Tibial nerve (tissue), 4 donors: ENCODE measurements around the gene NCS1. TPM values are rescaled to one million over a fixed set of nuclear protein-coding genes. Genes with fewer than 3 reads are reported as not detected.

ENCODE experiments used
- DNase-seq, 2 donors: peaks; one replicate each; pipeline ENCODE4 v3.0.0-alpha.2; 2019; ENCODE audit warnings: low spot score in 2 of 2
- H3K27ac ChIP-seq, 4 donors: fragments of 200-600 bp; sonication (generic) in 3 of 4; one replicate each; pipeline ENCODE4 v1.5.1; 2017 to 2019; ENCODE audit warnings: mild to moderate bottlenecking in 1 of 4
- H3K27me3 ChIP-seq, 2 donors: fragments of 200-600 bp; sonication (generic) in 1 of 2; one replicate each; pipeline versions ENCODE4 v1.5.1 to v1.6.0; 2017 to 2019
- H3K36me3 ChIP-seq, 3 donors: fragments of 200-600 bp; sonication (generic); one replicate each; pipeline ENCODE4 v1.5.1; 2018 to 2019
- H3K4me1 ChIP-seq, 4 donors: fragments of 200-600 bp; sonication (generic) in 3 of 4; one replicate each; pipeline ENCODE4 v1.5.1; 2017 to 2019
- H3K4me3 ChIP-seq, 4 donors: fragments of 200-600 bp; sonication (generic) in 3 of 4; one replicate each; pipeline ENCODE4 v1.5.1; 2017 to 2019; ENCODE audit warnings: mild to moderate bottlenecking in 1 of 4, moderate library complexity in 1 of 4
- H3K9me3 ChIP-seq, 4 donors: fragments of 200-600 bp; sonication (generic) in 3 of 4; one replicate each; pipeline ENCODE4 v1.5.1; 2017 to 2019
- CTCF ChIP-seq, 5 experiments: fragments of 200-600 bp in 3 of 5; fragments of 450-650 bp in 2 of 5; sonication (generic) in 3 of 5; IDR thresholded peaks; one replicate each; pipeline ENCODE4 v1.5.1; 2016 to 2019; ENCODE audit warnings: antibody characterized with exemption in 5 of 5, mild to moderate bottlenecking in 3 of 5, moderate library complexity in 2 of 5
- EP300 ChIP-seq, 2 donors: sonication (generic); formaldehyde crosslinking; IDR thresholded peaks; one replicate each; pipeline ENCODE4 v1.6.1; 2017; ENCODE audit warnings: antibody characterized with exemption in 2 of 2, mild to moderate bottlenecking in 1 of 2
- POLR2A ChIP-seq, 2 donors: fragments of 450-650 bp; IDR thresholded peaks; one replicate each; pipeline ENCODE4 v1.6.1; 2017; ENCODE audit warnings: antibody characterized with exemption in 2 of 2, mild to moderate bottlenecking in 2 of 2, moderate library complexity in 2 of 2
- WGBS, 2 donors: methylation state at CpG; one replicate each; pipeline ENCODE4 v1.1.5; 2018; 5-methylcytosine and 5-hydroxymethylcytosine counted together
- total RNA-seq, 4 donors: library from RNA; depleted of rRNA; stranded (reverse); fragments of >200 nt; gene quantifications; one replicate each; pipeline ENCODE4 v1.1.0, GENCODE V29; 2016

The NCS1 gene
- total RNA-seq, 4 donors from 2014 or later: 5.7 to 10.7 (median 9.7) TPM

GRCh38 chr9:130265431-130266235 is 93.4 kb downstream of the NCS1 start, which contains the start of gene HMCN2:
Gene HMCN2, plus strand, starts transcription at chr9:130265760. Its CDS starts 119 bp downstream, at chr9:130265879.
- peak within 1 kb of the TSS in 3 of 4 donors; percentile 18 to 45 (median 19) for H3K4me3 ChIP-seq
- WGBS, 2 donors: 0 to 3% methylated on average over 25 to 78 of the region's 89 CpGs
- TF ChIP-seq CTCF (IDR thresholded peaks at IDR 0.05) (no peak), EP300 (IDR thresholded peaks at IDR 0.05) (peak in 1 of 2 donors; percentile 34)
- H3K9me3 ChIP-seq: no peaks in the 10 kb centered on the region
- no peak for DNase-seq
- H3K36me3 ChIP-seq: no peaks in the 10 kb centered on the region
- peaks cover 0 to 65% of the 10 kb centered on the region in 2 donors for H3K27me3 ChIP-seq
- H3K27ac ChIP-seq: peak within 1 kb of the TSS in 2 of 4 donors; percentile 23 to 45
- H3K4me1 ChIP-seq: peaks cover 0 to 25% (median 9%) of the 10 kb centered on the region in 4 donors

- H3K27ac ChIP-seq: peak overlapping the region in 2 of 4 donors; percentile 23 to 45
Measured at GRCh38 chr9:130266236-130267098, 94.3 kb downstream of the NCS1 start.

GRCh38 chr9:130267930-130268329 is 95.7 kb downstream of the NCS1 start:
- Histone ChIP-seq H3K36me3 (no peaks in the 10 kb centered on the region), H3K27ac (peak overlapping the region in 1 of 4 donors; percentile 68), H3K4me1 (peaks cover 0 to 23% (median 9%) of the 10 kb centered on the region in 4 donors), H3K9me3 (no peaks in the 10 kb centered on the region), H3K4me3 (no peak overlapping the region), H3K27me3 (peaks cover 0 to 56% of the 10 kb centered on the region in 2 donors)
- TF ChIP-seq POLR2A (IDR thresholded peaks at IDR 0.05): no peak
- TF ChIP-seq CTCF (IDR thresholded peaks at IDR 0.05): no peak
- TF ChIP-seq EP300 (IDR thresholded peaks at IDR 0.05): no peak
- DNase-seq: no peak
- 90 to 92% methylated on average over 5 of the region's 5 CpGs for WGBS, 2 donors

More at GRCh38 chr9:130266236-130267098, 94.3 kb downstream of the NCS1 start:
- Histone ChIP-seq H3K27me3 (peaks cover 0 to 60% of the 10 kb centered on the region in 2 donors), H3K36me3 (no peaks in the 10 kb centered on the region), H3K4me3 (peak overlapping the region in 3 of 4 donors; percentile 18 to 45 (median 19)), H3K4me1 (peaks cover 0 to 23% (median 9%) of the 10 kb centered on the region in 4 donors), H3K9me3 (no peaks in the 10 kb centered on the region)
- TF ChIP-seq POLR2A (IDR thresholded peaks at IDR 0.05) (no peak), CTCF (IDR thresholded peaks at IDR 0.05) (no peak), EP300 (IDR thresholded peaks at IDR 0.05) (no peak)
- 34 to 36% methylated on average over 30 to 36 of the region's 41 CpGs for WGBS, 2 donors
- DNase-seq: no peak

GRCh38 chr9:130268521-130269211 is 96.5 kb downstream of the NCS1 start:
- no peaks in the 10 kb centered on the region for H3K36me3 ChIP-seq
- peak overlapping the region in 3 of 4 donors; percentile 45 to 68 (median 55) for H3K27ac ChIP-seq
- H3K9me3 ChIP-seq: no peaks in the 10 kb centered on the region
- H3K27me3 ChIP-seq: peaks cover 0 to 49% of the 10 kb centered on the region in 2 donors
- H3K4me3 ChIP-seq: peak overlapping the region in 1 of 4 donors; percentile 12
- TF ChIP-seq POLR2A (IDR thresholded peaks at IDR 0.05) (no peak), CTCF (IDR thresholded peaks at IDR 0.05) (no peak), EP300 (IDR thresholded peaks at IDR 0.05) (no peak)
- WGBS, 2 donors: 42 to 52% methylated on average over 16 of the region's 16 CpGs
- H3K4me1 ChIP-seq: peaks cover 0 to 23% (median 9%) of the 10 kb centered on the region in 4 donors
- no peak for DNase-seq
